ENCODE measurements around the gene EHD1.

Gene EHD1

GRCh38 chr11:64864135-64864472, 14.3 kb downstream of the EHD1 start:
- TF ChIP-seq CTCF (IDR thresholded peaks at IDR 0.05; ENCODE audit: borderline replicate concordance, insufficient read depth, low read depth, low read length), result no peak
- H3K4me3 ChIP-seq (ENCODE audit: low read depth, low read length), result peak overlapping the region; percentile 50

- no peak for TF ChIP-seq CTCF (IDR thresholded peaks at IDR 0.05; ENCODE audit: borderline replicate concordance, insufficient read depth, low read depth, low read length)
Observed at GRCh38 chr11:64863391-64864060, 14.9 kb downstream of the EHD1 start.

GRCh38 chr11:64862987-64863390, 15.4 kb downstream of the EHD1 start:
- no peak overlapping the region for H3K4me3 ChIP-seq (ENCODE audit: low read depth, low read length)
- no peak for TF ChIP-seq CTCF (IDR thresholded peaks at IDR 0.05; ENCODE audit: borderline replicate concordance, insufficient read depth, low read depth, low read length)

More at GRCh38 chr11:64863391-64864060, 14.9 kb downstream of the EHD1 start:
- no peak overlapping the region for H3K4me3 ChIP-seq (ENCODE audit: low read depth, low read length)

GRCh38 chr11:64861227-64861975, 17.0 kb downstream of the EHD1 start:
- H3K4me3 ChIP-seq (ENCODE audit: low read depth, low read length), result no peak overlapping the region
- no peak for TF ChIP-seq CTCF (IDR thresholded peaks at IDR 0.05; ENCODE audit: borderline replicate concordance, insufficient read depth, low read depth, low read length)

GRCh38 chr11:64859542-64860414, 18.6 kb downstream of the EHD1 start:
- peak overlapping the region; percentile 19 for H3K4me3 ChIP-seq (ENCODE audit: low read depth, low read length)
- no peak for TF ChIP-seq CTCF (IDR thresholded peaks at IDR 0.05; ENCODE audit: borderline replicate concordance, insufficient read depth, low read depth, low read length)

GRCh38 chr11:64858467-64859263, 19.8 kb downstream of the EHD1 start:
- peak overlapping the region; percentile 23 for H3K4me3 ChIP-seq (ENCODE audit: low read depth, low read length)
- no peak for TF ChIP-seq CTCF (IDR thresholded peaks at IDR 0.05; ENCODE audit: borderline replicate concordance, insufficient read depth, low read depth, low read length)

Measured in GM12875 (cell line).